ENCODE results near the gene ZNF37A.
"Not testable (repeated sequence)": the region's sequence is repeated elsewhere in the genome, so short reads cannot be mapped to it uniquely, and the experiment has no call there.

The ZNF37A gene

GRCh38 chr10:38094158-38094926, at the start of gene ZNF37A:
TSS of gene ZNF37A (plus strand) at chr10:38094337. CDS start at chr10:38096618, 2,281 bp downstream.
- peak; percentile 87 for DNase-seq

- DNase-seq = no peak
These were observed 49.0 kb upstream of the ZNF37A start for GRCh38 chr10:38045129-38045528.

- no peak for DNase-seq
These were observed 46.5 kb upstream of the ZNF37A start for GRCh38 chr10:38047666-38048065.

- DNase-seq = no peak
These were observed 43.9 kb upstream of the ZNF37A start for GRCh38 chr10:38050212-38050611.

- DNase-seq = no peak
These were observed 39.8 kb upstream of the ZNF37A start for GRCh38 chr10:38054361-38054797.

- not testable (repeated sequence) for DNase-seq
These were observed 38.8 kb upstream of the ZNF37A start for GRCh38 chr10:38055274-38055894.

GRCh38 chr10:38069663-38070062, 24.5 kb upstream of the ZNF37A start:
- not testable (repeated sequence) for DNase-seq

GRCh38 chr10:38070501-38070900, 23.6 kb upstream of the ZNF37A start:
- no peak for DNase-seq

GRCh38 chr10:38072552-38072951, 21.6 kb upstream of the ZNF37A start:
- DNase-seq = no peak

GRCh38 chr10:38076687-38077086, 17.4 kb upstream of the ZNF37A start:
- DNase-seq = no peak

GRCh38 chr10:38093318-38093717, 819 bp upstream of the ZNF37A start:
- not testable (repeated sequence) for DNase-seq

- no peak for DNase-seq
These were observed 350 bp upstream of the ZNF37A start for GRCh38 chr10:38093816-38094157.

GRCh38 chr10:38094927-38095574, 914 bp downstream of the ZNF37A start:
- no peak for DNase-seq

- no peak for DNase-seq
These were observed 8.7 kb downstream of the ZNF37A start for GRCh38 chr10:38102880-38103279.

GRCh38 chr10:38103756-38104155, 9.6 kb downstream of the ZNF37A start:
- DNase-seq = no peak

GRCh38 chr10:38112159-38112558, 18.0 kb downstream of the ZNF37A start:
- no peak for DNase-seq

- DNase-seq = no peak
These were observed 24.1 kb downstream of the ZNF37A start for GRCh38 chr10:38118072-38118807.

GRCh38 chr10:38119038-38119437, 24.9 kb downstream of the ZNF37A start:
- no peak for DNase-seq

- DNase-seq = no peak
These were observed 33.7 kb downstream of the ZNF37A start for GRCh38 chr10:38127812-38128211.

GRCh38 chr10:38143587-38143986, 49.5 kb downstream of the ZNF37A start:
- DNase-seq = no peak

- no peak for DNase-seq
These were observed 52.6 kb downstream of the ZNF37A start for GRCh38 chr10:38146579-38147333.

GRCh38 chr10:38147686-38148085, 53.5 kb downstream of the ZNF37A start:
- DNase-seq = no peak

Data from activated CD4-positive, alpha-beta T cell treated with anti-CD3 and anti-CD28 coated beads, Interleukin-2, amount 50 U/mL, for 1 hour (primary cell).